WI38 (cell line): ENCODE results near the gene HNRNPM.

Source experiments
- H3K4me3 ChIP-seq: 2 replicates; pipeline ENCODE4 v1.5.1; 2011; ENCODE audit warnings: low read depth, mild to moderate bottlenecking, control low read depth, low read length
- TF ChIP-seq, protein P1 (sequence below): IDR thresholded peaks from 2 replicates; pipeline ENCODE4 v1.5.1; 2012; ENCODE audit warnings: low read depth, mild to moderate bottlenecking, control low read depth, low read length

The HNRNPM gene

DNA sequence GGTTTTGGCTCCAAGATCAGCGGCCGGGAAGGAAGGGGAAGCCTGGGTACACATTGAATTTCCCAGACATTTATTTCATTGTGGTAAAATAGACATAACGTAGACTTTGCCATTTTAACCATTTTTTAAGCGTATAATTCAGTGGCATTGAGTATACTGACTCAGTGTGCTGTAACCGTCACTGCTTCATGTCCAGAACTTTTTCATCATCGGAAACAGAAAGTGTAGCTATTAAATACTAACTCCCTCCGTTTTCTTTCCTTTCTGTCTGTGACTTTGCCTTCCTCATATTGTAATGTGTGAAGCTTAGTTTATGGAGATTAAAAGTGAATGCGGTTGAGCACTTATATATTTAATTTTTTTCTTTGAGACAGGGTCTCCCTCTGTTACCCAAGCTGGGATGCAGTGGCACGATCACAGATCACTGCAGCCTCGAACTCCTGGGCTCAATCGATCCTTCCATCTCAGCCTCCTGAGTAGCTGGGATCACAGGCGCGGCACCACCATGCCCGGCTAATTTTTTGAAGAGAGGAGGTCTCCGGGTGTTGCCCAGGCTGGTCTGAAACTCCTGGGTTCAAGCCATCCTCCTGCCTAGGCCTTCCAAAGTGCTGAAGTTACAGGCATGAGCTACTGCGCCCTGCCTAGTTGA lies 1.4 kb downstream of the HNRNPM start:
- TF ChIP-seq, protein P1, sequence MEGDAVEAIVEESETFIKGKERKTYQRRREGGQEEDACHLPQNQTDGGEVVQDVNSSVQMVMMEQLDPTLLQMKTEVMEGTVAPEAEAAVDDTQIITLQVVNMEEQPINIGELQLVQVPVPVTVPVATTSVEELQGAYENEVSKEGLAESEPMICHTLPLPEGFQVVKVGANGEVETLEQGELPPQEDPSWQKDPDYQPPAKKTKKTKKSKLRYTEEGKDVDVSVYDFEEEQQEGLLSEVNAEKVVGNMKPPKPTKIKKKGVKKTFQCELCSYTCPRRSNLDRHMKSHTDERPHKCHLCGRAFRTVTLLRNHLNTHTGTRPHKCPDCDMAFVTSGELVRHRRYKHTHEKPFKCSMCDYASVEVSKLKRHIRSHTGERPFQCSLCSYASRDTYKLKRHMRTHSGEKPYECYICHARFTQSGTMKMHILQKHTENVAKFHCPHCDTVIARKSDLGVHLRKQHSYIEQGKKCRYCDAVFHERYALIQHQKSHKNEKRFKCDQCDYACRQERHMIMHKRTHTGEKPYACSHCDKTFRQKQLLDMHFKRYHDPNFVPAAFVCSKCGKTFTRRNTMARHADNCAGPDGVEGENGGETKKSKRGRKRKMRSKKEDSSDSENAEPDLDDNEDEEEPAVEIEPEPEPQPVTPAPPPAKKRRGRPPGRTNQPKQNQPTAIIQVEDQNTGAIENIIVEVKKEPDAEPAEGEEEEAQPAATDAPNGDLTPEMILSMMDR, result no peak
- H3K4me3 ChIP-seq, result peak overlapping the region; percentile 96

GRCh38 chr19:8449830-8450229 lies 5.1 kb downstream of the HNRNPM start:
- TF ChIP-seq, protein P1, result no peak
- H3K4me3 ChIP-seq, result no peak overlapping the region

GRCh38 chr19:8451377-8451776 lies 6.6 kb downstream of the HNRNPM start:
- TF ChIP-seq, protein P1, result no peak
- H3K4me3 ChIP-seq, result no peak overlapping the region

- TF ChIP-seq, protein P1, result no peak
- H3K4me3 ChIP-seq, result no peak overlapping the region
Measured at GRCh38 chr19:8451885-8452284, 7.1 kb downstream of the HNRNPM start.

DNA sequence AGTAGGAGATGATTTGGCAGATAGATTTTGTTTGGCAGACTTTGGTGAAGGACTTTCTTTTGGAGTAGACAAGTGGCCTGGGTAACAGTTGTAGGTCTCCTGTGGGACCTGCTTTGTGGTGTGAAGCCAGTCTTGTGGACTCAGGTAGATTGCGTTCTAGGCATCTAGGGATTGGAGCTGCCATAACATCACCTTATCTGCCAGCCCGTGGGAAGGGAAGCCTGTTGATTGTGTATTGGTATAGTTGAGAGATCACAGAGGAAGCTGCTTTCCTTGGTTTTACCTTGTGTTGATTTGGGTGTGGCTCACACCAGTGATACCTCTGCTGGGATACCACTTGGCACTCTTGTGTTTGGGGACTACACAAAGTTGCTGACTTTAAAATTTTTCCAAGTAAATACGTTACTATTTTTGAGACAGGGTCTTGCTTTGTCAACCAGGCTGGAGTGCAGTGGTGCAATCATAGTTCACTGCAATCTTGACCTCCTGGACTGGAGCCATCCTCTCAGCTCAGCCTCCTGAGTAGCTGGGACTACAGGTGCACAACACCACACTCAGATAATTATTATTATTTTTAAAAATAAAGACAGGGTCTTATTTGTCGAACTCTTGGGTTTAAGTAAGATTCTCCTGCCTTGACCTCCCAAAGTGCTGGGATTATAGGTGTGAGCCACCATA lies 7.8 kb downstream of the HNRNPM start:
- no peak overlapping the region for H3K4me3 ChIP-seq
- TF ChIP-seq, protein P1, result no peak

DNA sequence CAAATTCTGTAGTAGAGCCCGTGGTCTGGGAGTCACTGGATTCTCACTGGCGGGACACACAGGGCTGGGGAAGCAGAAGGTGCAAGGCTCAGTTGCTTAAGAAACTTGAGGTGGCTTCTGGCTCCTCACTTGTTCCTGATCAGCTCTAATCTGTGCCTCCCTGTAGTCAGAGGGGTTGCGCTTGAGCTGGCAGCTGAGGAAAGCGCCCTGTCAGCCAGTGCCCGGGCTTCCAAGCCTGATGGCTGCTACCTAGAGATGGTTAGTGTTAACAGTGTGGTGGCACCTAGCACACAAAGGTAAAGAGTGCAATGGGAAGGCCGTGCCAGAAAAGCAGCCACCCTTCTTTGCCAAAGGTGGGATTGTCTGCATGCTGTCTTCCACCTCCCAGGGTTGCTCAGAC lies 8.8 kb downstream of the HNRNPM start:
- TF ChIP-seq, protein P1, result no peak

GRCh38 chr19:8454218-8454617 lies 9.4 kb downstream of the HNRNPM start:
- TF ChIP-seq, protein P1, result no peak
- no peak overlapping the region for H3K4me3 ChIP-seq

More for the DNA sequence above, 8.8 kb downstream of the HNRNPM start:
- no peak overlapping the region for H3K4me3 ChIP-seq
